Panc1 (cell line): ENCODE results near the gene PRKCD. TPM values are rescaled to one million over a fixed set of nuclear protein-coding genes. Genes with fewer than 3 reads are reported as not detected.

Experiments used
- ATAC-seq: fragments of 200-7000 bp; cut with Tn5 transposase; 2 replicates; pipeline ENCODE4 v1.9.1; 2020; ENCODE audit warnings: mild to moderate bottlenecking, moderate library complexity
- BruUV-seq: library from RNA; stranded (reverse); fragments of 400-500 nt; replicated peaks from 2 replicates; lab custom pipeline; 2021; lab: Mats Ljungman, UMichigan
- CTCF ChIA-PET: fragments of 300-600 bp; sonication (Branson Sonifier 250); formaldehyde crosslinking; loops from one replicate; lab custom pipeline; 2022; ENCODE audit warnings: antibody characterized with exemption; lab: Charles Lee
- POLR2A ChIA-PET: fragments of 300-600 bp; sonication (Branson Sonifier 250); formaldehyde crosslinking; loops from one replicate; lab custom pipeline; 2022; ENCODE audit warnings: antibody characterized with exemption; lab: Charles Lee
- DNase-seq: peaks from one replicate; pipeline ENCODE4 v3.0.0-alpha.2; 2010; ENCODE audit warnings: low read depth, low spot score
- H3K27ac ChIP-seq: 2 replicates; pipeline ENCODE4 v1.5.1; 2011; ENCODE audit warnings: mild to moderate bottlenecking, low read length, inconsistent platforms
- H3K27me3 ChIP-seq: fragments of 200-500 bp; sonication (Bioruptor generic); 2 replicates; pipeline ENCODE4 v1.6.0; 2014; ENCODE audit warnings: low read length, inconsistent platforms; ENCODE audit not compliant: control insufficient read depth, insufficient read depth
- H3K36me3 ChIP-seq: fragments of 200-500 bp; sonication (Bioruptor generic); 2 replicates; pipeline ENCODE4 v1.5.1; 2014; ENCODE audit warnings: inconsistent platforms, mild to moderate bottlenecking, low read length, moderate library complexity; ENCODE audit not compliant: control insufficient read depth, insufficient read depth
- H3K4me1 ChIP-seq: 2 replicates; pipeline ENCODE4 v1.5.1; 2011; ENCODE audit warnings: inconsistent platforms, mild to moderate bottlenecking, low read length, moderate library complexity; ENCODE audit not compliant: control insufficient read depth, insufficient read depth
- H3K4me3 ChIP-seq, 2 experiments: 2 replicates each; pipeline ENCODE4 v1.5.1; 2011 to 2012; ENCODE audit warnings: low read depth in 2 of 2, low read length in 2 of 2, mild to moderate bottlenecking in 2 of 2, inconsistent platforms in 1 of 2, moderate library complexity in 1 of 2
- H3K9me3 ChIP-seq: fragments of 200-500 bp; sonication (Bioruptor generic); 2 replicates; pipeline ENCODE4 v1.5.1; 2014; ENCODE audit warnings: low read depth, mild to moderate bottlenecking, inconsistent platforms, low read length, moderate library complexity; ENCODE audit not compliant: control insufficient read depth, insufficient read depth
- CTCF ChIP-seq: fragments of 450-650 bp; IDR thresholded peaks from 2 replicates; pipeline ENCODE4 v1.5.1; 2017; ENCODE audit warnings: mild to moderate bottlenecking
- POLR2AphosphoS5 ChIP-seq: IDR thresholded peaks from 2 replicates; pipeline ENCODE4 v1.6.1; 2012; ENCODE audit warnings: mild to moderate bottlenecking, low read depth, low read length, moderate library complexity
- REST ChIP-seq, 2 experiments: IDR thresholded peaks; 2 replicates each; pipeline ENCODE4 v1.6.1; 2011 to 2012; ENCODE audit warnings: low read depth in 2 of 2, control low read depth in 1 of 2, low read length in 1 of 2, mild to moderate bottlenecking in 1 of 2, moderate library complexity in 1 of 2; ENCODE audit not compliant: insufficient read depth in 1 of 2
- SIN3A ChIP-seq: IDR thresholded peaks from 2 replicates; pipeline ENCODE4 v1.6.1; 2012; ENCODE audit warnings: low read depth, mild to moderate bottlenecking, low read length, moderate library complexity, borderline replicate concordance; ENCODE audit not compliant: insufficient read depth
- TCF7L2 ChIP-seq: IDR thresholded peaks from 2 replicates; pipeline ENCODE4 v1.6.1; 2011; ENCODE audit warnings: mild to moderate bottlenecking, low read depth, low read length, inconsistent platforms
- in situ Hi-C: cut with HindIII; loops from 2 replicates; pipeline ENCODE4 v1.10.0; 2016; ENCODE audit warnings: low sequenced_read_pairs, low pct_unique_long_range_greater_than_20kb
- intact Hi-C: fragments of 100-400 bp; cut with micrococcal nuclease; formaldehyde crosslinking; loops from one replicate; pipeline ENCODE4 v1.10.0; 2022; ENCODE audit not compliant: unreplicated experiment
- total RNA-seq: library from RNA; stranded (reverse); gene quantifications from one replicate; pipeline ENCODE4 v1.2.1, GENCODE V29; 2021; ENCODE audit not compliant: unreplicated experiment

Gene PRKCD
- total RNA-seq, 1 experiment from 2014 or later, result 14.0 TPM

GRCh38 chr3:53190659-53191058, 29.6 kb downstream of the PRKCD start:
- intact Hi-C loops (no loop called here), in situ Hi-C loops (no loop called here)
- TF ChIP-seq TCF7L2 (no peak), SIN3A (no peak), CTCF (no peak), POLR2AphosphoS5 (no peak), REST (IDR thresholded peaks at IDR 0.05; ENCODE audit: insufficient read depth in 1 of 2, low read depth in 2 of 2, low read length in 1 of 2) (no peak)
- Histone ChIP-seq H3K9me3 (no peaks in the 10 kb centered on the region), H3K36me3 (no peaks in the 10 kb centered on the region), H3K27ac (no peak overlapping the region), H3K27me3 (no peaks in the 10 kb centered on the region), H3K4me3 (no peak overlapping the region), H3K4me1 (no peaks in the 10 kb centered on the region)
- ATAC-seq (no peak), DNase-seq (no peak)
- BruUV-seq, result no TSS peak
- ChIA-PET CTCF (no interaction called here), POLR2A (no interaction called here)

- Histone ChIP-seq H3K4me1 (peaks cover 3% of the 10 kb centered on the region; the same call in 1 of the 2 replicates), H3K27ac (no peak overlapping the region), H3K4me3 (no peak overlapping the region), H3K9me3 (no peaks in the 10 kb centered on the region), H3K36me3 (no peaks in the 10 kb centered on the region), H3K27me3 (no peaks in the 10 kb centered on the region)
- BruUV-seq, result no TSS peak
- intact Hi-C loops (no loop called here), in situ Hi-C loops (no loop called here)
- no peak for ATAC-seq
- CTCF ChIA-PET, result interaction anchor here (0.9 kb wide), 1 partner anchor 78 kb away, joined by 4 read pairs; no protein-coding TSS in a partner anchor
- TF ChIP-seq SIN3A (no peak), REST (IDR thresholded peaks at IDR 0.05; ENCODE audit: insufficient read depth in 1 of 2, low read depth in 2 of 2, low read length in 1 of 2) (no peak), CTCF (no peak)
- no peak for DNase-seq
- POLR2A ChIA-PET, result no interaction called here
Observed at GRCh38 chr3:53191836-53192480, 30.9 kb downstream of the PRKCD start.
